Neural cell (in vitro differentiated cells): ENCODE results near the gene TTC39A. TPM values are rescaled to one million over a fixed set of nuclear protein-coding genes. Genes with fewer than 3 reads are reported as not detected.

ENCODE experiments used
- H2AFZ ChIP-seq: fragments of 200-600, 300-800 bp; sonication (generic), shearing (Covaris generic); 2 replicates; pipeline ENCODE4 v1.6.0; 2014; ENCODE audit warnings: low read depth, mild to moderate bottlenecking, antibody characterized with exemption, low read length, moderate library complexity
- H3F3A ChIP-seq: fragments of 200-600 bp; shearing (Covaris generic); 2 replicates; pipeline ENCODE4 v1.6.1; 2016; ENCODE audit warnings: mild to moderate bottlenecking, moderate library complexity, mixed read lengths, antibody characterized with exemption, low read length; ENCODE audit not compliant: insufficient read depth, poor library complexity, severe bottlenecking
- H3K27ac ChIP-seq: fragments of 200-600, 300-800 bp; sonication (generic), shearing (Covaris generic); 2 replicates; pipeline ENCODE4 v1.5.1; 2014; ENCODE audit warnings: mild to moderate bottlenecking, low read length, moderate library complexity
- H3K27me3 ChIP-seq: fragments of 300-800, 200-600 bp; sonication (generic), shearing (Covaris generic); 2 replicates; pipeline ENCODE4 v1.6.0; 2014; ENCODE audit warnings: mild to moderate bottlenecking, low read depth, low read length, moderate library complexity; ENCODE audit not compliant: insufficient read depth
- H3K36me3 ChIP-seq: fragments of 300-800, 200-600 bp; sonication (generic), shearing (Covaris generic); 2 replicates; pipeline ENCODE4 v1.5.1; 2014; ENCODE audit warnings: mild to moderate bottlenecking, antibody characterized with exemption, low read length, moderate library complexity; ENCODE audit not compliant: insufficient read depth
- H3K4me2 ChIP-seq: fragments of 300-800, 200-600 bp; sonication (generic), shearing (Covaris generic); 2 replicates; pipeline ENCODE4 v1.6.0; 2014; ENCODE audit warnings: mild to moderate bottlenecking, low read length
- H3K4me3 ChIP-seq: fragments of 300-800, 200-600 bp; sonication (generic), shearing (Covaris generic); 2 replicates; pipeline ENCODE4 v1.5.1; 2014; ENCODE audit warnings: mild to moderate bottlenecking, low read length, moderate library complexity
- H3K79me2 ChIP-seq: fragments of 200-600 bp; shearing (Covaris generic); replicated peaks from 2 replicates; pipeline ENCODE4 v1.6.0; 2014; ENCODE audit warnings: mild to moderate bottlenecking, low read length, moderate library complexity; ENCODE audit not compliant: insufficient read depth
- H3K9ac ChIP-seq: fragments of 300-800, 200-600 bp; sonication (generic), shearing (Covaris generic); 2 replicates; pipeline ENCODE4 v1.6.1; 2016; ENCODE audit warnings: mild to moderate bottlenecking, low read length, mixed read lengths
- H3K9me2 ChIP-seq: fragments of 200-600 bp; shearing (Covaris generic); 2 replicates; pipeline ENCODE4 v1.6.1; 2016; ENCODE audit warnings: mild to moderate bottlenecking, low read length, mixed read lengths; ENCODE audit not compliant: insufficient read depth
- H3K9me3 ChIP-seq: fragments of 200-600, 300-800 bp; sonication (generic), shearing (Covaris generic); 2 replicates; pipeline ENCODE4 v1.6.1; 2016; ENCODE audit warnings: mild to moderate bottlenecking, mixed run types, low read length, moderate library complexity, mixed read lengths
- H4K20me1 ChIP-seq: fragments of 200-600 bp; shearing (Covaris generic); 2 replicates; pipeline ENCODE4 v1.6.1; 2016; ENCODE audit warnings: mild to moderate bottlenecking, mixed run types; ENCODE audit not compliant: insufficient read depth
- EP300 ChIP-seq: fragments of 450-650 bp; conservative IDR thresholded peaks from 2 replicates; pipeline ENCODE4 v1.6.1; 2014; ENCODE audit warnings: antibody characterized with exemption, mild to moderate bottlenecking, moderate library complexity; ENCODE audit not compliant: poor library complexity, severe bottlenecking
- EZH2 ChIP-seq: fragments of 200-600, 300-800 bp; shearing (Covaris generic), sonication (generic); IDR thresholded peaks from 2 replicates; pipeline ENCODE4 v1.6.1; 2014; ENCODE audit warnings: antibody characterized with exemption, low read length, borderline replicate concordance, mild to moderate bottlenecking; ENCODE audit not compliant: insufficient read depth, poor library complexity, severe bottlenecking
- MXI1 ChIP-seq: fragments of 450-650 bp; conservative IDR thresholded peaks from 2 replicates; pipeline ENCODE4 v1.6.1; 2014; ENCODE audit warnings: antibody characterized with exemption, mild to moderate bottlenecking; ENCODE audit not compliant: poor library complexity, severe bottlenecking
- POLR2AphosphoS5 ChIP-seq: IDR thresholded peaks from 2 replicates; pipeline ENCODE4 v1.6.1; 2012
- RAD21 ChIP-seq: fragments of 450-650 bp; conservative IDR thresholded peaks from 2 replicates; pipeline ENCODE4 v1.6.1; 2014; ENCODE audit warnings: antibody characterized with exemption, mild to moderate bottlenecking, moderate library complexity
- SMC3 ChIP-seq: fragments of 450-650 bp; conservative IDR thresholded peaks from 2 replicates; pipeline ENCODE4 v1.6.1; 2014; ENCODE audit warnings: antibody characterized with exemption, mild to moderate bottlenecking, moderate library complexity; ENCODE audit not compliant: poor library complexity
- TAF1 ChIP-seq: IDR thresholded peaks from 2 replicates; pipeline ENCODE4 v1.6.1; 2012; ENCODE audit warnings: low read depth
- polyA plus RNA-seq: library from polyadenylated mRNA; depleted of rRNA; stranded (reverse); fragments of >200 nt; gene quantifications from 2 replicates; pipeline ENCODE4 v1.2.3, GENCODE V29; 2014
- TF ChIP-seq, protein P1 (sequence below): IDR thresholded peaks from 2 replicates; pipeline ENCODE4 v1.6.1; 2012; ENCODE audit warnings: borderline replicate concordance
- TF ChIP-seq, protein P2 (sequence below): fragments of 450-650 bp; IDR thresholded peaks from 2 replicates; pipeline ENCODE4 v1.5.1; 2014; ENCODE audit warnings: antibody characterized with exemption, mild to moderate bottlenecking, moderate library complexity; ENCODE audit not compliant: poor library complexity, severe bottlenecking

The TTC39A gene
- polyA plus RNA-seq, 1 donor from 2014 or later = 1.1 TPM

DNA sequence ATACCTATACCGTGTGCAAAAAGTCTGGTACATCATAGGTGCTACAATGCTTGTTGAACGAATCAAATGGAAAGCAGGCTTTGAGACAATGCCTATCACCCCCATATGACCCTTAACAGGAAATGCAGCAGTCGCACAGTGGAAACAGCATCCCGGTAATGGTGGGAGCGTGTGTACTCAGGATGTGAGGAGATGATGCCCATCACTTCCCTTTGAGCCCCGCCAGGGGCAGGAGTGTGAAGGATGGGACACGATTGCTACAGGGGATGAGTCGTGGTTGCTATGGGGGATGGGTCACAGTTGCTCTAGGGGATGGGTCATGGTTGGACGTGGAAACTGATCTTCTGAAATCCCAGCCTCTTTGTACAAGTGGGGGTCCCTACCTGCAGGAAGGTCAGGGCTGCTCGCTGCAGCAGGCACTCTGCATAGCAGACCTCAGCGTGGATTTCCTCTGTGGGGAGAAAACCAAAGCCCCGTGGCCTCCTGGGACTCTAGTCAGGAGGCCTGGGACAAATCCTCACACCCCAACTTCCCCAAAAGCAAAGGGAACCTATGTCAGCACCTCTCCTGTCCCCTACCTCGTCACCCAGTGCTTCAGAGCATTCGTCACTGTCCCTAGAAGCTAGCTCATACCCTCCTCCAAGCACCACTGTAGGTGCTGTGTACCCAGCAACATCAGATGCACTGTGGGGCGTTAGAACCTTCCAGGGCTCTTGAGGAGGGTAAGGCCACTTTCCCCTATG, 19.3 kb downstream of the TTC39A start:
- no peaks in the 10 kb centered on the region for H3K9me2 ChIP-seq
- H3K9ac ChIP-seq = no peak overlapping the region
- no peaks in the 10 kb centered on the region for H3K79me2 ChIP-seq
- TF ChIP-seq, protein P1, sequence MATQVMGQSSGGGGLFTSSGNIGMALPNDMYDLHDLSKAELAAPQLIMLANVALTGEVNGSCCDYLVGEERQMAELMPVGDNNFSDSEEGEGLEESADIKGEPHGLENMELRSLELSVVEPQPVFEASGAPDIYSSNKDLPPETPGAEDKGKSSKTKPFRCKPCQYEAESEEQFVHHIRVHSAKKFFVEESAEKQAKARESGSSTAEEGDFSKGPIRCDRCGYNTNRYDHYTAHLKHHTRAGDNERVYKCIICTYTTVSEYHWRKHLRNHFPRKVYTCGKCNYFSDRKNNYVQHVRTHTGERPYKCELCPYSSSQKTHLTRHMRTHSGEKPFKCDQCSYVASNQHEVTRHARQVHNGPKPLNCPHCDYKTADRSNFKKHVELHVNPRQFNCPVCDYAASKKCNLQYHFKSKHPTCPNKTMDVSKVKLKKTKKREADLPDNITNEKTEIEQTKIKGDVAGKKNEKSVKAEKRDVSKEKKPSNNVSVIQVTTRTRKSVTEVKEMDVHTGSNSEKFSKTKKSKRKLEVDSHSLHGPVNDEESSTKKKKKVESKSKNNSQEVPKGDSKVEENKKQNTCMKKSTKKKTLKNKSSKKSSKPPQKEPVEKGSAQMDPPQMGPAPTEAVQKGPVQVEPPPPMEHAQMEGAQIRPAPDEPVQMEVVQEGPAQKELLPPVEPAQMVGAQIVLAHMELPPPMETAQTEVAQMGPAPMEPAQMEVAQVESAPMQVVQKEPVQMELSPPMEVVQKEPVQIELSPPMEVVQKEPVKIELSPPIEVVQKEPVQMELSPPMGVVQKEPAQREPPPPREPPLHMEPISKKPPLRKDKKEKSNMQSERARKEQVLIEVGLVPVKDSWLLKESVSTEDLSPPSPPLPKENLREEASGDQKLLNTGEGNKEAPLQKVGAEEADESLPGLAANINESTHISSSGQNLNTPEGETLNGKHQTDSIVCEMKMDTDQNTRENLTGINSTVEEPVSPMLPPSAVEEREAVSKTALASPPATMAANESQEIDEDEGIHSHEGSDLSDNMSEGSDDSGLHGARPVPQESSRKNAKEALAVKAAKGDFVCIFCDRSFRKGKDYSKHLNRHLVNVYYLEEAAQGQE = no peak
- no peak for TF ChIP-seq RAD21
- TF ChIP-seq MXI1 = no peak
- no peak for TF ChIP-seq TAF1
- no peak for TF ChIP-seq SMC3
- no peak for TF ChIP-seq EP300
- no peak for TF ChIP-seq EZH2
- TF ChIP-seq, protein P2, sequence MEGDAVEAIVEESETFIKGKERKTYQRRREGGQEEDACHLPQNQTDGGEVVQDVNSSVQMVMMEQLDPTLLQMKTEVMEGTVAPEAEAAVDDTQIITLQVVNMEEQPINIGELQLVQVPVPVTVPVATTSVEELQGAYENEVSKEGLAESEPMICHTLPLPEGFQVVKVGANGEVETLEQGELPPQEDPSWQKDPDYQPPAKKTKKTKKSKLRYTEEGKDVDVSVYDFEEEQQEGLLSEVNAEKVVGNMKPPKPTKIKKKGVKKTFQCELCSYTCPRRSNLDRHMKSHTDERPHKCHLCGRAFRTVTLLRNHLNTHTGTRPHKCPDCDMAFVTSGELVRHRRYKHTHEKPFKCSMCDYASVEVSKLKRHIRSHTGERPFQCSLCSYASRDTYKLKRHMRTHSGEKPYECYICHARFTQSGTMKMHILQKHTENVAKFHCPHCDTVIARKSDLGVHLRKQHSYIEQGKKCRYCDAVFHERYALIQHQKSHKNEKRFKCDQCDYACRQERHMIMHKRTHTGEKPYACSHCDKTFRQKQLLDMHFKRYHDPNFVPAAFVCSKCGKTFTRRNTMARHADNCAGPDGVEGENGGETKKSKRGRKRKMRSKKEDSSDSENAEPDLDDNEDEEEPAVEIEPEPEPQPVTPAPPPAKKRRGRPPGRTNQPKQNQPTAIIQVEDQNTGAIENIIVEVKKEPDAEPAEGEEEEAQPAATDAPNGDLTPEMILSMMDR = no peak
- TF ChIP-seq POLR2AphosphoS5 = no peak
- no peak overlapping the region for H3K4me2 ChIP-seq
- H3K4me3 ChIP-seq = no peak overlapping the region
- no peaks in the 10 kb centered on the region for H3F3A ChIP-seq
- no peaks in the 10 kb centered on the region for H3K36me3 ChIP-seq
- H3K27me3 ChIP-seq = no peaks in the 10 kb centered on the region
- H3K9me3 ChIP-seq = no peaks in the 10 kb centered on the region
- no peak overlapping the region for H3K27ac ChIP-seq
- no peaks in the 10 kb centered on the region for H4K20me1 ChIP-seq
- no peak overlapping the region for H2AFZ ChIP-seq

DNA sequence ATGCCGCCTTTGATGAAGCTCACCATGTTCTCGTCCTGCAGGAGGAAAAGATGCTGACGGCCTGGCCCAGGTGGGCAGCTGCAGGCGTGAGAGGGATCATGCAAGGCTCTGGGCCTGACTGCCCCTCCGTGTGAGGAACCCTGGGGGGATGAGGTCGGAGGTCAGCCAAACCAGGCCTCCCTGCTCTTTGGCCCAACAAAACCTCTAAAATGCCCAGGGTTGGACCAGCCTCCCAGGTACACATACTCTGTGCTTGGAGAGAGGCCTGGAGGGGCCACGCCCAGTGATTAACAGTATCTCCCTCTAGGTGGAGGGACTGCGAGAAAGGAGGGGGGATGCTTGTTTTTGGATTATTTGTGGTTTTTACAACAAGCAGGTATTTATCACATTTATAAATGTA, 21.1 kb downstream of the TTC39A start:
- Histone ChIP-seq H4K20me1 (no peaks in the 10 kb centered on the region), H2AFZ (no peak overlapping the region), H3K27ac (no peak overlapping the region), H3K4me2 (no peak overlapping the region), H3K9ac (no peak overlapping the region), H3K9me3 (no peaks in the 10 kb centered on the region), H3K4me3 (no peak overlapping the region), H3K27me3 (no peaks in the 10 kb centered on the region), H3K79me2 (no peaks in the 10 kb centered on the region), H3K9me2 (no peaks in the 10 kb centered on the region), H3F3A (no peaks in the 10 kb centered on the region), H3K36me3 (no peaks in the 10 kb centered on the region)
- TF ChIP-seq EP300 = no peak
- no peak for TF ChIP-seq MXI1
- TF ChIP-seq, protein P1 = no peak
- no peak for TF ChIP-seq RAD21
- TF ChIP-seq EZH2 = no peak
- TF ChIP-seq, protein P2 = no peak
